GM12878 (cell line): Measurements from ENCODE around the gene CLDN7. TPM values are rescaled to one million over a fixed set of nuclear protein-coding genes. Genes with fewer than 3 reads are reported as not detected.

Experiments used
- BACH1 ChIP-seq: fragments of 450-650 bp; IDR thresholded peaks from 2 replicates; pipeline ENCODE4 v1.6.1; 2017; ENCODE audit warnings: mild to moderate bottlenecking, borderline replicate concordance
- BCL11A ChIP-seq: IDR thresholded peaks from 2 replicates; pipeline ENCODE4 v1.6.1; 2011; ENCODE audit warnings: low read depth, low read length
- BCLAF1 ChIP-seq: fragments of 450-650 bp; IDR thresholded peaks from 2 replicates; pipeline ENCODE4 v1.6.1; 2017; ENCODE audit warnings: antibody characterized with exemption, mild to moderate bottlenecking, moderate library complexity
- BRCA1 ChIP-seq: IDR thresholded peaks from 2 replicates; pipeline ENCODE4 v1.6.1; 2011; ENCODE audit warnings: low read depth, low read length, improper control_type of control experiment
- EGR1 ChIP-seq, 2 experiments: IDR thresholded peaks; 1 replicate in 1 of 2; 2 replicates in 1 of 2; pipeline ENCODE4 v1.6.1; 2011 to 2012; ENCODE audit warnings: low read depth in 2 of 2, low read length in 2 of 2, borderline replicate concordance in 1 of 2, mild to moderate bottlenecking in 1 of 2, moderate library complexity in 1 of 2
- ETV6 ChIP-seq, 2 experiments: fragments of 450-650 bp in 1 of 2; IDR thresholded peaks in 1 of 2; conservative IDR thresholded peaks in 1 of 2; 2 replicates each; pipeline ENCODE4 v1.6.1; 2014; ENCODE audit warnings: antibody characterized with exemption in 1 of 2, borderline replicate concordance in 1 of 2, low read depth in 1 of 2, mild to moderate bottlenecking in 1 of 2, moderate library complexity in 1 of 2
- HDGF ChIP-seq: fragments of 450-650 bp; IDR thresholded peaks from 2 replicates; pipeline ENCODE4 v1.6.1; 2016; ENCODE audit warnings: antibody characterized with exemption
- IRF5 ChIP-seq: fragments of 450-650 bp; IDR thresholded peaks from 2 replicates; pipeline ENCODE4 v1.6.1; 2017; ENCODE audit warnings: borderline replicate concordance
- MAX ChIP-seq: IDR thresholded peaks from 2 replicates; pipeline ENCODE4 v1.6.1; 2012; ENCODE audit warnings: low read depth, low read length, improper control_type of control experiment
- NFYB ChIP-seq: IDR thresholded peaks from 2 replicates; pipeline ENCODE4 v1.6.1; 2011; ENCODE audit warnings: low read depth, mild to moderate bottlenecking, low read length, improper control_type of control experiment, moderate library complexity; ENCODE audit not compliant: insufficient read depth
- PAX5 ChIP-seq: IDR thresholded peaks from 2 replicates; pipeline ENCODE4 v1.6.1; 2011; ENCODE audit warnings: low read depth, low read length, borderline replicate concordance
- REST ChIP-seq: IDR thresholded peaks from 2 replicates; pipeline ENCODE4 v1.6.1; 2012; ENCODE audit warnings: mild to moderate bottlenecking, low read depth, low read length
- SPI1 ChIP-seq: IDR thresholded peaks from 2 replicates; pipeline ENCODE4 v1.6.1; 2011; ENCODE audit warnings: low read depth, mild to moderate bottlenecking, low read length, moderate library complexity, borderline replicate concordance; ENCODE audit not compliant: insufficient read depth
- TCF3 ChIP-seq: IDR thresholded peaks from 2 replicates; pipeline ENCODE4 v1.6.1; 2012; ENCODE audit warnings: low read depth, mild to moderate bottlenecking, low read length, borderline replicate concordance; ENCODE audit not compliant: insufficient read depth
- ZNF274 ChIP-seq: IDR thresholded peaks from one replicate; pipeline ENCODE4 v1.8.0; 2011; ENCODE audit not compliant: insufficient read length, insufficient read depth
- ZSCAN29 ChIP-seq: fragments of 450-650 bp; IDR thresholded peaks from 2 replicates; pipeline ENCODE4 v1.6.1; 2017; ENCODE audit warnings: mild to moderate bottlenecking, moderate library complexity
- polyA plus RNA-seq, 11 experiments: library from polyadenylated mRNA; depleted of rRNA in 4 of 11; unstranded in 6 of 11; stranded (reverse) in 5 of 11; fragments of >200 nt; fragmentation: Nextera tagmentation in 4 of 11; fragmentation: Illumina TruSeq in 1 of 11; extraction: Ambion mirVana in 4 of 11; extraction: Trizol in 1 of 11; gene quantifications; 1 replicate in 1 of 11; 2 replicates in 10 of 11; pipeline versions ENCODE4 v1.2.1 to v1.2.3, GENCODE V29; 2011 to 2016; ENCODE audit warnings: inconsistent platforms in 2 of 11, missing spikeins in 2 of 11, low read depth in 1 of 11
- total RNA-seq, 4 experiments: library from RNA; depleted of rRNA in 3 of 4; stranded (reverse); fragments of >200 nt in 3 of 4; fragmentation: Illumina TruSeq in 1 of 4; extraction: Trizol in 1 of 4; gene quantifications; 2 replicates each; pipeline versions ENCODE4 v1.2.1 to v1.2.3, GENCODE V29; 2013 to 2021
- TF ChIP-seq, protein P1 (sequence below): IDR thresholded peaks from 2 replicates; pipeline ENCODE4 v1.6.1; 2011; ENCODE audit warnings: low read depth, mild to moderate bottlenecking, low read length, moderate library complexity, borderline replicate concordance; ENCODE audit errors: extremely low read depth
- TF ChIP-seq, protein P2 (sequence below): IDR thresholded peaks from 2 replicates; pipeline ENCODE4 v1.6.1; 2011; ENCODE audit warnings: mild to moderate bottlenecking, low read depth, low read length, moderate library complexity; ENCODE audit not compliant: insufficient replicate concordance

CLDN7 gene
- total and polyA plus RNA-seq, 10 of the 15 experiments (the other 5 are each of a cell fraction or from before 2014, with no cell fraction given), result 0.19 to 1.3 (median 0.36) TPM; not detected in 5

- TF ChIP-seq IRF5 (no peak), MAX (peak; percentile 98), REST (no peak), BRCA1 (no peak), SPI1 (no peak), EGR1 (IDR thresholded peaks at IDR 0.05; ENCODE audit: borderline replicate concordance in 1 of 2, low read depth in 2 of 2, low read length in 2 of 2) (peak; percentile 74 to 78), BACH1 (peak; percentile 95; the same call in 1 of the 2 replicates), ZSCAN29 (no peak), NFYB (peak; percentile 60; the same call in 1 of the 2 replicates), BCL11A (peak; percentile 33; the same call in 1 of the 2 replicates), HDGF (peak; percentile 75; the same call in 1 of the 2 replicates), PAX5 (peak; percentile 62; the same call in 1 of the 2 replicates), BCLAF1 (no peak), TCF3 (no peak), ZNF274 (no peak), ETV6 (conservative IDR thresholded peaks at IDR 0.05 in 1 of 2, IDR thresholded peaks at IDR 0.05 in 1 of 2; ENCODE audit: borderline replicate concordance in 1 of 2, low read depth in 1 of 2) (no peak)
- TF ChIP-seq, protein P1, sequence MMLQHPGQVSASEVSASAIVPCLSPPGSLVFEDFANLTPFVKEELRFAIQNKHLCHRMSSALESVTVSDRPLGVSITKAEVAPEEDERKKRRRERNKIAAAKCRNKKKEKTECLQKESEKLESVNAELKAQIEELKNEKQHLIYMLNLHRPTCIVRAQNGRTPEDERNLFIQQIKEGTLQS, result peak; percentile 99
- TF ChIP-seq, protein P2, sequence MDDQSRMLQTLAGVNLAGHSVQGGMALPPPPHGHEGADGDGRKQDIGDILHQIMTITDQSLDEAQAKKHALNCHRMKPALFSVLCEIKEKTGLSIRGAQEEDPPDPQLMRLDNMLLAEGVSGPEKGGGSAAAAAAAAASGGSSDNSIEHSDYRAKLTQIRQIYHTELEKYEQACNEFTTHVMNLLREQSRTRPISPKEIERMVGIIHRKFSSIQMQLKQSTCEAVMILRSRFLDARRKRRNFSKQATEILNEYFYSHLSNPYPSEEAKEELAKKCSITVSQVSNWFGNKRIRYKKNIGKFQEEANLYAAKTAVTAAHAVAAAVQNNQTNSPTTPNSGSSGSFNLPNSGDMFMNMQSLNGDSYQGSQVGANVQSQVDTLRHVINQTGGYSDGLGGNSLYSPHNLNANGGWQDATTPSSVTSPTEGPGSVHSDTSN, result no peak
Measured at GRCh38 chr17:7234083-7234951, 28.0 kb downstream of the CLDN7 start, which contains the start of gene DVL2 (continued).
